B cell (primary cell): ENCODE data around the gene CEP112.

Experiments
- EZH2 ChIP-seq: IDR thresholded peaks from 2 replicates; pipeline ENCODE4 v1.6.1; 2012; ENCODE audit warnings: borderline replicate concordance, low read depth, mild to moderate bottlenecking, moderate library complexity, low read length; ENCODE audit not compliant: insufficient read depth, poor library complexity, severe bottlenecking
- TF ChIP-seq, protein P1 (sequence below): fragments of 200-600 bp; IDR thresholded peaks from one replicate; pipeline ENCODE4 v1.8.0; 2022; ENCODE audit warnings: antibody characterized with exemption, mild to moderate bottlenecking

DNA sequence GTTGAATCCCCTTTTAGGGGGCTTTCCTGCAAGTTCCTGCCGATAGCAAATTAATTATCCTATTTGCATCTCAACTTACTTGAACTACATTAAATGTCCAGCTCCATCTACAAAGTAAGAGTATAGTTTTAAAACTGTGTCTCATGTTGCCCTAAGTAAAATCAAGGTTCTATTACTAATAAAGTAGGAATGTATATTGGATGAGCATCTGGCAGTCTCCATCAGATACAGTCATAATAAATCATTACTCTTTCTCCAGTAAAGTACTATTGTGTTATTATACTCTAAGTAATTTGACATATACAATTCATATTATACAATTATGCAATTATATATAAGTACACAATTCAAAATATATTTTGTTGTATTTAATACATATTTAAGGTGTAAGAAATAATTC, 249.3 kb downstream of the CEP112 start:
- TF ChIP-seq, protein P1, sequence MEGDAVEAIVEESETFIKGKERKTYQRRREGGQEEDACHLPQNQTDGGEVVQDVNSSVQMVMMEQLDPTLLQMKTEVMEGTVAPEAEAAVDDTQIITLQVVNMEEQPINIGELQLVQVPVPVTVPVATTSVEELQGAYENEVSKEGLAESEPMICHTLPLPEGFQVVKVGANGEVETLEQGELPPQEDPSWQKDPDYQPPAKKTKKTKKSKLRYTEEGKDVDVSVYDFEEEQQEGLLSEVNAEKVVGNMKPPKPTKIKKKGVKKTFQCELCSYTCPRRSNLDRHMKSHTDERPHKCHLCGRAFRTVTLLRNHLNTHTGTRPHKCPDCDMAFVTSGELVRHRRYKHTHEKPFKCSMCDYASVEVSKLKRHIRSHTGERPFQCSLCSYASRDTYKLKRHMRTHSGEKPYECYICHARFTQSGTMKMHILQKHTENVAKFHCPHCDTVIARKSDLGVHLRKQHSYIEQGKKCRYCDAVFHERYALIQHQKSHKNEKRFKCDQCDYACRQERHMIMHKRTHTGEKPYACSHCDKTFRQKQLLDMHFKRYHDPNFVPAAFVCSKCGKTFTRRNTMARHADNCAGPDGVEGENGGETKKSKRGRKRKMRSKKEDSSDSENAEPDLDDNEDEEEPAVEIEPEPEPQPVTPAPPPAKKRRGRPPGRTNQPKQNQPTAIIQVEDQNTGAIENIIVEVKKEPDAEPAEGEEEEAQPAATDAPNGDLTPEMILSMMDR: no peak
- no peak for TF ChIP-seq EZH2
